H9 (cell line): ENCODE results near the gene ASPG. TPM values are rescaled to one million over a fixed set of nuclear protein-coding genes. Genes with fewer than 3 reads are reported as not detected.

Experiments
- DNase-seq: peaks from one replicate; pipeline ENCODE4 v3.0.0-alpha.2; 2017
- H2AFZ ChIP-seq: one replicate; pipeline ENCODE4 v1.6.1; 2013; ENCODE audit warnings: mild to moderate bottlenecking, low read length, control low read depth, moderate library complexity
- H2AK5ac ChIP-seq: 2 replicates; pipeline ENCODE4 v1.6.1; 2013; ENCODE audit warnings: low read length, control low read depth, mixed read lengths; ENCODE audit not compliant: insufficient read length
- H2BK120ac ChIP-seq: one replicate; pipeline ENCODE4 v1.6.1; 2013; ENCODE audit warnings: low read depth, mild to moderate bottlenecking, low read length, control low read depth, inconsistent platforms; ENCODE audit not compliant: poor library complexity, severe bottlenecking
- H2BK12ac ChIP-seq: 2 replicates; pipeline ENCODE4 v1.6.1; 2013; ENCODE audit warnings: low read length, control low read depth, mixed read lengths, low read depth; ENCODE audit not compliant: insufficient read length
- H2BK15ac ChIP-seq: 2 replicates; pipeline ENCODE4 v1.6.1; 2013; ENCODE audit warnings: low read depth, low read length, control low read depth
- H2BK20ac ChIP-seq: one replicate; pipeline ENCODE4 v1.6.1; 2013; ENCODE audit warnings: low read depth, mild to moderate bottlenecking, low read length, control low read depth, inconsistent platforms; ENCODE audit not compliant: poor library complexity, severe bottlenecking
- H2BK5ac ChIP-seq: 2 replicates; pipeline ENCODE4 v1.6.1; 2013; ENCODE audit warnings: low read length, control low read depth, mixed read lengths; ENCODE audit not compliant: insufficient read length
- H3K14ac ChIP-seq: 2 replicates; pipeline ENCODE4 v1.6.1; 2013; ENCODE audit warnings: low read length, control low read depth; ENCODE audit not compliant: insufficient read depth
- H3K18ac ChIP-seq: 2 replicates; pipeline ENCODE4 v1.6.1; 2013; ENCODE audit warnings: low read depth, mild to moderate bottlenecking, mixed read lengths, low read length, control low read depth; ENCODE audit not compliant: insufficient read length
- H3K23ac ChIP-seq: 2 replicates; pipeline ENCODE4 v1.6.1; 2013; ENCODE audit warnings: low read length, control low read depth, mixed read lengths, low read depth; ENCODE audit not compliant: insufficient read length
- H3K23me2 ChIP-seq: 2 replicates; pipeline ENCODE4 v1.6.1; 2013; ENCODE audit warnings: low read depth, mild to moderate bottlenecking, mixed read lengths, low read length, control low read depth; ENCODE audit not compliant: insufficient read length, poor library complexity, severe bottlenecking
- H3K27ac ChIP-seq: 2 replicates; pipeline ENCODE4 v1.5.1; 2013; ENCODE audit warnings: low read length, control low read depth, mixed read lengths, low read depth; ENCODE audit not compliant: insufficient read length
- H3K27me3 ChIP-seq: 2 replicates; pipeline ENCODE4 v1.6.1; 2013; ENCODE audit warnings: low read length, control low read depth, inconsistent platforms; ENCODE audit not compliant: insufficient read depth
- H3K4ac ChIP-seq: 2 replicates; pipeline ENCODE4 v1.6.1; 2013; ENCODE audit warnings: low read depth, mild to moderate bottlenecking, control low read depth, inconsistent platforms, low read length, moderate library complexity
- H3K4me1 ChIP-seq: 2 replicates; pipeline ENCODE4 v1.6.1; 2013; ENCODE audit warnings: low read length, control low read depth, inconsistent platforms; ENCODE audit not compliant: insufficient read depth
- H3K4me2 ChIP-seq: 2 replicates; pipeline ENCODE4 v1.6.1; 2013; ENCODE audit warnings: low read length, control low read depth, mixed read lengths; ENCODE audit not compliant: insufficient read length, insufficient read depth
- H3K56ac ChIP-seq: 2 replicates; pipeline ENCODE4 v1.6.1; 2013; ENCODE audit warnings: low read depth, mild to moderate bottlenecking, mixed read lengths, low read length, control low read depth; ENCODE audit not compliant: insufficient read length
- H3K79me1 ChIP-seq: 2 replicates; pipeline ENCODE4 v1.6.1; 2013; ENCODE audit warnings: low read depth, mild to moderate bottlenecking, moderate library complexity, low read length, control low read depth, inconsistent platforms; ENCODE audit not compliant: insufficient read depth, poor library complexity, severe bottlenecking
- H3K79me2 ChIP-seq: 2 replicates; pipeline ENCODE4 v1.6.1; 2013; ENCODE audit warnings: low read length, control low read depth, inconsistent platforms; ENCODE audit not compliant: insufficient read depth
- H3K9ac ChIP-seq: 2 replicates; pipeline ENCODE4 v1.6.1; 2013; ENCODE audit warnings: low read length, control low read depth, mixed read lengths; ENCODE audit not compliant: insufficient read length; ENCODE audit errors: extremely low read depth
- H3K9me3 ChIP-seq: one replicate; pipeline ENCODE4 v1.6.1; 2013; ENCODE audit warnings: low read depth, low read length, inconsistent platforms; ENCODE audit not compliant: control insufficient read depth
- H3T11ph ChIP-seq: one replicate; pipeline ENCODE4 v1.6.1; 2013; ENCODE audit warnings: mild to moderate bottlenecking, low read length, control low read depth, inconsistent platforms
- H4K20me1 ChIP-seq: one replicate; pipeline ENCODE4 v1.6.1; 2013; ENCODE audit not compliant: control insufficient read depth, insufficient read length, insufficient read depth
- H4K5ac ChIP-seq: 2 replicates; pipeline ENCODE4 v1.6.1; 2013; ENCODE audit warnings: low read depth, mild to moderate bottlenecking, mixed read lengths, low read length, control low read depth; ENCODE audit not compliant: insufficient read length
- H4K8ac ChIP-seq: replicated peaks from 2 replicates; pipeline ENCODE4 v1.6.1; 2013; ENCODE audit warnings: low read length, control low read depth, mixed read lengths, low read depth; ENCODE audit not compliant: insufficient read length
- H4K91ac ChIP-seq: 2 replicates; pipeline ENCODE4 v1.6.1; 2013; ENCODE audit warnings: low read depth, mild to moderate bottlenecking, moderate library complexity, mixed read lengths, low read length, control low read depth; ENCODE audit not compliant: insufficient read length
- H3K27ac Mint-ChIP-seq, 3 experiments: 2 replicates in 2 of 3; 3 replicates in 1 of 3; pipeline ENCODE4 v1.8.0; 2020 to 2021; ENCODE audit warnings: mixed read lengths in 3 of 3, mild to moderate bottlenecking in 1 of 3, moderate library complexity in 1 of 3
- H3K27me3 Mint-ChIP-seq: 2 replicates; pipeline ENCODE4 v1.8.0; 2021; ENCODE audit warnings: low read depth, mild to moderate bottlenecking, moderate library complexity, mixed read lengths
- H3K36me3 Mint-ChIP-seq, 3 experiments: 2 replicates in 2 of 3; 3 replicates in 1 of 3; pipeline ENCODE4 v1.8.0; 2020 to 2021; ENCODE audit warnings: low read depth in 3 of 3, mixed read lengths in 3 of 3; ENCODE audit not compliant: insufficient read depth in 1 of 3
- H3K4me1 Mint-ChIP-seq, 2 experiments: 2 replicates each; pipeline ENCODE4 v1.8.0; 2020; ENCODE audit warnings: mixed read lengths in 2 of 2
- H3K4me3 Mint-ChIP-seq, 2 experiments: 2 replicates in 1 of 2; 3 replicates in 1 of 2; pipeline ENCODE4 v1.8.0; 2020 to 2021; ENCODE audit warnings: mild to moderate bottlenecking in 2 of 2, mixed read lengths in 2 of 2, moderate library complexity in 1 of 2
- H3K9me3 Mint-ChIP-seq, 2 experiments: 2 replicates in 1 of 2; 3 replicates in 1 of 2; pipeline ENCODE4 v1.8.0; 2020; ENCODE audit warnings: mild to moderate bottlenecking in 2 of 2, mixed read lengths in 2 of 2, moderate library complexity in 1 of 2
- WGBS: extraction: QIAGEN DNeasy Blood & Tissue Kit; methylation state at CpG from one replicate; pipeline ENCODE4 v1.1.7; 2013; ENCODE audit warnings: missing lambda C conversion rate, low lambda C conversion rate, mixed read lengths; ENCODE audit not compliant: insufficient read length; ENCODE audit errors: extremely low coverage; 5-methylcytosine and 5-hydroxymethylcytosine counted together
- total RNA-seq: library from RNA; stranded (reverse); gene quantifications from 2 replicates; pipeline ENCODE4 v1.2.1, GENCODE V29; 2021
- TF ChIP-seq, protein P1 (sequence below): fragments of 200-600 bp; sonication (generic); conservative IDR thresholded peaks from 3 replicates; pipeline ENCODE4 v1.8.0; 2021; ENCODE audit warnings: antibody characterized with exemption, mild to moderate bottlenecking

ASPG gene
- total RNA-seq, 1 experiment from 2014 or later = 0.33 TPM

DNA sequence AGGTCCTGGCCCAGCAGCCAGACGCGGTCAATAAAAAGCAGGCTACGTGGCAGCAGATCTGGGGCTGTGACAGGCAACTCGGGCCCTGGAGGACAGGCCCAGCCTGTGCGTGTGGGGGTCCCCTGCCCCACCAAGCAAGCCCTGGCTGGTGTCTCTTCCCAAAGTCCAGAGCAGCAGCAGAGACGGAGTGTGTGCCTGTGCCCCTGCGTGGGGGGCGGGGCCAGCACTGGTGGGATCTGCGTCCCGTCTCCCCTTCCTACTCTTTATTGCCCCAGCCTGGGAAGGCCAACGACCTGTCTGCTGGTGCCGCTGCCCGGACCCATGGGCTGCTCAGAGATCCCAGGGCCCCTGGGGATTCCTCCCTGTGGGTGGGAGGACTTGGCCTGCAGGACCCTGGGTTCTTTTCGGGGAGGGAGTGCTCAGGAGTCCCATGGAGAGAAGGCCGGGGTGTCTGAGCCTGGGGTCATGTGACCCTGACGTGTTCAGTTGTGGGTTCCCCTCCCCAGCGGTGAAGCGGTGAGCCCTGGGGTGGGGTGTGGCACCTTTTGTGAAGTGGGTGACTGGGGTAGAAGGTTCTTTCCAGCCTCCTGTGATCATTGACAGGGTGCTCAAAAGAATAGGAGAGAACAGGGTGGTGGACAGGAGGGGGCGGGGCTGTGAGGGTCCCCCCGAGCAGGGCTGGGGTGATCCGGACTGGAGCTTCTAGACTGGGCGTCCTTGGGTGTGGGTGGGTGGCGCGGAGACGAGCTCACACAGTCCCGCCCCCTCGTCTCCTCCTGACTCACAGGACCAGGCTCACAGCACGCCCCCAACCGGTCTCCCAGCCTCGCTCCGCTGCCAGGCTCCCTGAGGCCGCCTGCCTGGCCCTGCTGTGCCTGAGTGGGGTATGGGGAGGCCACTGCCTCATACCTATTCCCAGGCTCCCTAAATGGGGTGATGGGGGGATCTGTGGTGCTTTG, 22.4 kb downstream of the ASPG start:
- no peaks in the 10 kb centered on the region for H3K27me3 ChIP-seq
- H3K27ac Mint-ChIP-seq = 0 out of 7 replicates have a peak overlapping the region, but pooled peaks of 1 of the 3 experiments have one; percentile 52
- H3K9me3 Mint-ChIP-seq = no peaks in the 10 kb centered on the region; a peak in 1 of 5 replicates
- H2AFZ ChIP-seq = no peak overlapping the region
- no peak overlapping the region for H3K27ac ChIP-seq
- no peak overlapping the region for H2BK5ac ChIP-seq
- H2BK15ac ChIP-seq = no peak overlapping the region
- H3K4me2 ChIP-seq = no peak overlapping the region
- H2BK12ac ChIP-seq = no peak overlapping the region
- H3K18ac ChIP-seq = no peak overlapping the region
- no peaks in the 10 kb centered on the region for H3K79me1 ChIP-seq
- H3K79me2 ChIP-seq = no peaks in the 10 kb centered on the region
- H4K5ac ChIP-seq = no peak overlapping the region
- H3K9me3 ChIP-seq = no peaks in the 10 kb centered on the region
- H2AK5ac ChIP-seq = no peak overlapping the region
- H3K9ac ChIP-seq = no peak overlapping the region
- H2BK20ac ChIP-seq = no peak overlapping the region
- no peaks in the 10 kb centered on the region for H4K20me1 ChIP-seq
- H4K91ac ChIP-seq = no peak overlapping the region
- H3K27me3 Mint-ChIP-seq = peaks cover 2% of the 10 kb centered on the region
- no CpG with 5 or more reads among the region's 32 CpGs for WGBS
- peak; percentile 37 for DNase-seq
- H3K23me2 ChIP-seq = no peaks in the 10 kb centered on the region
- TF ChIP-seq, protein P1, sequence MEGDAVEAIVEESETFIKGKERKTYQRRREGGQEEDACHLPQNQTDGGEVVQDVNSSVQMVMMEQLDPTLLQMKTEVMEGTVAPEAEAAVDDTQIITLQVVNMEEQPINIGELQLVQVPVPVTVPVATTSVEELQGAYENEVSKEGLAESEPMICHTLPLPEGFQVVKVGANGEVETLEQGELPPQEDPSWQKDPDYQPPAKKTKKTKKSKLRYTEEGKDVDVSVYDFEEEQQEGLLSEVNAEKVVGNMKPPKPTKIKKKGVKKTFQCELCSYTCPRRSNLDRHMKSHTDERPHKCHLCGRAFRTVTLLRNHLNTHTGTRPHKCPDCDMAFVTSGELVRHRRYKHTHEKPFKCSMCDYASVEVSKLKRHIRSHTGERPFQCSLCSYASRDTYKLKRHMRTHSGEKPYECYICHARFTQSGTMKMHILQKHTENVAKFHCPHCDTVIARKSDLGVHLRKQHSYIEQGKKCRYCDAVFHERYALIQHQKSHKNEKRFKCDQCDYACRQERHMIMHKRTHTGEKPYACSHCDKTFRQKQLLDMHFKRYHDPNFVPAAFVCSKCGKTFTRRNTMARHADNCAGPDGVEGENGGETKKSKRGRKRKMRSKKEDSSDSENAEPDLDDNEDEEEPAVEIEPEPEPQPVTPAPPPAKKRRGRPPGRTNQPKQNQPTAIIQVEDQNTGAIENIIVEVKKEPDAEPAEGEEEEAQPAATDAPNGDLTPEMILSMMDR = no peak
- no peaks in the 10 kb centered on the region for H3K36me3 Mint-ChIP-seq
- H3T11ph ChIP-seq = no peak overlapping the region
- no peak overlapping the region for H2BK120ac ChIP-seq
- no peak overlapping the region for H3K4me3 Mint-ChIP-seq
- H3K56ac ChIP-seq = no peak overlapping the region
- no peak overlapping the region for H3K23ac ChIP-seq
- H3K4me1 Mint-ChIP-seq = peaks cover 2 to 15% of the 10 kb centered on the region in 2 experiments; a peak in 3 of 4 replicates
- no peak overlapping the region for H3K4ac ChIP-seq
- no peak overlapping the region for H4K8ac ChIP-seq
- H3K4me1 ChIP-seq = no peaks in the 10 kb centered on the region; the same call in 1 of the 2 replicates
- no peak overlapping the region for H3K14ac ChIP-seq
